Trophoblast cell (in vitro differentiated cells and primary cell): Measurements from ENCODE around the gene SCFD2.
"Not testable (repeated sequence)": the region's sequence is repeated elsewhere in the genome, so short reads cannot be mapped to it uniquely, and the experiment has no call there.

Experiments used
- DNase-seq, 2 donors: peaks; one replicate each; pipeline ENCODE4 v3.0.0-alpha.2; 2016
- H2AFZ ChIP-seq: 2 replicates; pipeline ENCODE4 v1.6.1; 2013; ENCODE audit warnings: low read length, moderate library complexity, mild to moderate bottlenecking; ENCODE audit not compliant: insufficient read depth, poor library complexity
- H2AK5ac ChIP-seq: 2 replicates; pipeline ENCODE4 v1.6.1; 2013; ENCODE audit warnings: mild to moderate bottlenecking, low read length
- H2BK120ac ChIP-seq: 2 replicates; pipeline ENCODE4 v1.6.1; 2013; ENCODE audit warnings: low read length, mild to moderate bottlenecking, moderate library complexity; ENCODE audit not compliant: insufficient read depth, poor library complexity
- H2BK12ac ChIP-seq: 2 replicates; pipeline ENCODE4 v1.6.1; 2013; ENCODE audit warnings: mild to moderate bottlenecking, low read length, moderate library complexity
- H2BK5ac ChIP-seq: 2 replicates; pipeline ENCODE4 v1.6.1; 2013; ENCODE audit warnings: low read length, low read depth, moderate library complexity, mild to moderate bottlenecking; ENCODE audit not compliant: poor library complexity
- H3K14ac ChIP-seq: 2 replicates; pipeline ENCODE4 v1.6.1; 2013; ENCODE audit warnings: mild to moderate bottlenecking, low read length
- H3K18ac ChIP-seq: 2 replicates; pipeline ENCODE4 v1.6.1; 2013; ENCODE audit warnings: mild to moderate bottlenecking, low read length
- H3K23ac ChIP-seq: 2 replicates; pipeline ENCODE4 v1.6.1; 2013; ENCODE audit warnings: low read length
- H3K27ac ChIP-seq: 2 replicates; pipeline ENCODE4 v1.5.1; 2013; ENCODE audit warnings: low read depth, mild to moderate bottlenecking, inconsistent platforms, low read length, moderate library complexity
- H3K27me3 ChIP-seq: 2 replicates; pipeline ENCODE4 v1.6.1; 2013; ENCODE audit warnings: inconsistent platforms, mild to moderate bottlenecking, low read length, moderate library complexity; ENCODE audit not compliant: insufficient read depth
- H3K36me3 ChIP-seq, 2 experiments: 1 replicate in 1 of 2; 2 replicates in 1 of 2; pipeline ENCODE4 v1.6.1; 2013; ENCODE audit warnings: low read length in 2 of 2, mild to moderate bottlenecking in 2 of 2, moderate library complexity in 1 of 2; ENCODE audit not compliant: insufficient read depth in 2 of 2, control insufficient read depth in 1 of 2
- H3K4ac ChIP-seq: 2 replicates; pipeline ENCODE4 v1.6.1; 2013; ENCODE audit warnings: low read depth, mild to moderate bottlenecking, low read length, moderate library complexity
- H3K4me1 ChIP-seq, 2 experiments: 1 replicate in 1 of 2; 2 replicates in 1 of 2; pipeline ENCODE4 v1.6.1; 2013; ENCODE audit warnings: low read length in 2 of 2, mild to moderate bottlenecking in 2 of 2, moderate library complexity in 1 of 2; ENCODE audit not compliant: insufficient read depth in 2 of 2, control insufficient read depth in 1 of 2
- H3K4me2 ChIP-seq: 2 replicates; pipeline ENCODE4 v1.6.1; 2013; ENCODE audit warnings: inconsistent platforms, mild to moderate bottlenecking, low read length, moderate library complexity
- H3K4me3 ChIP-seq: 2 replicates; pipeline ENCODE4 v1.5.1; 2013; ENCODE audit warnings: mild to moderate bottlenecking, low read depth, low read length, inconsistent platforms
- H3K79me1 ChIP-seq: one replicate; pipeline ENCODE4 v1.6.1; 2013; ENCODE audit warnings: low read length
- H3K79me2 ChIP-seq: 2 replicates; pipeline ENCODE4 v1.6.1; 2013; ENCODE audit warnings: low read length, mild to moderate bottlenecking; ENCODE audit not compliant: control insufficient read depth, insufficient read depth, poor library complexity
- H3K9ac ChIP-seq: 2 replicates; pipeline ENCODE4 v1.6.1; 2013; ENCODE audit warnings: mild to moderate bottlenecking, low read length
- H3K9me3 ChIP-seq: 2 replicates; pipeline ENCODE4 v1.6.1; 2013; ENCODE audit warnings: low read depth, mild to moderate bottlenecking, control low read depth, inconsistent platforms, low read length; ENCODE audit not compliant: insufficient read depth
- H4K12ac ChIP-seq: 2 replicates; pipeline ENCODE4 v1.6.1; 2013; ENCODE audit warnings: low read depth, mild to moderate bottlenecking, low read length, moderate library complexity
- H4K8ac ChIP-seq: 2 replicates; pipeline ENCODE4 v1.6.1; 2013; ENCODE audit warnings: low read depth, mild to moderate bottlenecking, low read length, moderate library complexity
- H4K91ac ChIP-seq: one replicate; pipeline ENCODE4 v1.6.1; 2013; ENCODE audit warnings: low read depth, mild to moderate bottlenecking, low read length, moderate library complexity
- WGBS: extraction: QIAGEN DNeasy Blood & Tissue Kit; methylation state at CpG from one replicate; pipeline ENCODE4 v1.1.7; 2013; ENCODE audit warnings: missing lambda C conversion rate; ENCODE audit not compliant: insufficient read length, insufficient coverage; ENCODE audit errors: extremely low coverage; 5-methylcytosine and 5-hydroxymethylcytosine counted together

SCFD2 gene

GRCh38 chr4:53307210-53307609, 58.7 kb downstream of the SCFD2 start:
- H2AFZ ChIP-seq: no peak overlapping the region
- no peaks in the 10 kb centered on the region for H3K79me2 ChIP-seq
- H3K36me3 ChIP-seq: no peaks in the 10 kb centered on the region
- no peak overlapping the region for H3K4me3 ChIP-seq
- no peak overlapping the region for H3K4ac ChIP-seq
- H3K4me1 ChIP-seq: no peaks in the 10 kb centered on the region
- H2BK12ac ChIP-seq: no peak overlapping the region
- WGBS: no CpG with 5 or more reads among the region's 1 CpG
- no peak overlapping the region for H3K23ac ChIP-seq
- H2BK120ac ChIP-seq: no peak overlapping the region
- no peak overlapping the region for H4K8ac ChIP-seq
- H3K79me1 ChIP-seq: no peaks in the 10 kb centered on the region
- H2BK5ac ChIP-seq: no peak overlapping the region
- no peak for DNase-seq
- H3K27ac ChIP-seq: no peak overlapping the region
- no peak overlapping the region for H3K14ac ChIP-seq
- no peak overlapping the region for H2AK5ac ChIP-seq
- H3K4me2 ChIP-seq: no peak overlapping the region
- H4K91ac ChIP-seq: no peak overlapping the region
- H3K27me3 ChIP-seq: no peaks in the 10 kb centered on the region
- no peak overlapping the region for H3K9ac ChIP-seq
- no peak overlapping the region for H3K18ac ChIP-seq
- H4K12ac ChIP-seq: no peak overlapping the region
- H3K9me3 ChIP-seq: no peaks in the 10 kb centered on the region

GRCh38 chr4:53306729-53307128, 59.1 kb downstream of the SCFD2 start:
- Histone ChIP-seq H3K4me3 (no peak overlapping the region), H3K18ac (no peak overlapping the region), H3K79me1 (no peaks in the 10 kb centered on the region), H3K23ac (no peak overlapping the region), H2BK120ac (no peak overlapping the region), H4K8ac (no peak overlapping the region), H3K79me2 (no peaks in the 10 kb centered on the region), H3K4me2 (no peak overlapping the region), H3K27me3 (no peaks in the 10 kb centered on the region), H4K12ac (no peak overlapping the region), H2AFZ (no peak overlapping the region), H2BK12ac (no peak overlapping the region), H3K4ac (no peak overlapping the region), H2BK5ac (no peak overlapping the region), H4K91ac (no peak overlapping the region), H3K14ac (no peak overlapping the region), H3K4me1 (no peaks in the 10 kb centered on the region), H3K27ac (no peak overlapping the region), H3K9me3 (no peaks in the 10 kb centered on the region), H3K9ac (no peak overlapping the region), H2AK5ac (no peak overlapping the region), H3K36me3 (no peaks in the 10 kb centered on the region)
- WGBS: no CpG with 5 or more reads among the region's 2 CpGs
- no peak for DNase-seq

GRCh38 chr4:53292209-53292608, 73.7 kb downstream of the SCFD2 start:
- not testable (repeated sequence) for H3K4me3 ChIP-seq, H3K4me1 ChIP-seq, H2BK120ac ChIP-seq, H3K36me3 ChIP-seq, H4K12ac ChIP-seq, H3K23ac ChIP-seq, H2AFZ ChIP-seq, DNase-seq, H2BK5ac ChIP-seq, H3K27me3 ChIP-seq, H3K14ac ChIP-seq, H2BK12ac ChIP-seq, H3K4ac ChIP-seq, H3K79me2 ChIP-seq, H4K8ac ChIP-seq, H3K18ac ChIP-seq, H3K9me3 ChIP-seq, H4K91ac ChIP-seq, H2AK5ac ChIP-seq, H3K9ac ChIP-seq, H3K79me1 ChIP-seq, H3K4me2 ChIP-seq, H3K27ac ChIP-seq

- H3K4me1 ChIP-seq: no peaks in the 10 kb centered on the region
- no peak for DNase-seq
- no peaks in the 10 kb centered on the region for H3K9me3 ChIP-seq
Observed at GRCh38 chr4:53281438-53281837, 84.4 kb downstream of the SCFD2 start.

More at GRCh38 chr4:53281438-53281837, 84.4 kb downstream of the SCFD2 start:
- Histone ChIP-seq H2AFZ (no peak overlapping the region), H3K4me3 (no peak overlapping the region), H3K4ac (no peak overlapping the region), H3K79me1 (no peaks in the 10 kb centered on the region), H3K27ac (no peak overlapping the region), H2BK120ac (no peak overlapping the region), H3K79me2 (no peaks in the 10 kb centered on the region), H4K12ac (no peak overlapping the region), H4K91ac (no peak overlapping the region), H4K8ac (no peak overlapping the region), H3K27me3 (no peaks in the 10 kb centered on the region), H2AK5ac (no peak overlapping the region), H2BK12ac (no peak overlapping the region), H3K9ac (no peak overlapping the region), H3K23ac (no peak overlapping the region), H3K4me2 (no peak overlapping the region), H3K18ac (no peak overlapping the region), H2BK5ac (no peak overlapping the region), H3K36me3 (no peaks in the 10 kb centered on the region), H3K14ac (no peak overlapping the region)
- WGBS: no CpG with 5 or more reads among the region's 2 CpGs
